Mesenchymal stem cell (in vitro differentiated cells and primary cell): ENCODE measurements around the gene APOLD1.
"Not testable (repeated sequence)": the region's sequence is repeated elsewhere in the genome, so short reads cannot be mapped to it uniquely, and the experiment has no call there.

ENCODE experiments used
- DNase-seq: peaks from one replicate; pipeline ENCODE4 v3.0.0-alpha.2; 2013
- H2AFZ ChIP-seq: one replicate; pipeline ENCODE4 v1.6.1; 2013; ENCODE audit warnings: low read depth, mild to moderate bottlenecking, control low read depth, inconsistent platforms, low read length, moderate library complexity
- H2AK5ac ChIP-seq: 2 replicates; pipeline ENCODE4 v1.6.1; 2013; ENCODE audit warnings: low read length, moderate library complexity, mild to moderate bottlenecking, inconsistent platforms; ENCODE audit not compliant: severe bottlenecking
- H2BK120ac ChIP-seq: one replicate; pipeline ENCODE4 v1.6.1; 2013; ENCODE audit warnings: low read depth, mild to moderate bottlenecking, inconsistent platforms, low read length, moderate library complexity
- H2BK12ac ChIP-seq, 2 experiments: one replicate each; pipeline ENCODE4 v1.6.1; 2013; ENCODE audit warnings: inconsistent platforms in 2 of 2, low read length in 2 of 2, mild to moderate bottlenecking in 2 of 2, moderate library complexity in 2 of 2, control low read depth in 1 of 2
- H2BK15ac ChIP-seq: one replicate; pipeline ENCODE4 v1.6.1; 2013; ENCODE audit warnings: mild to moderate bottlenecking, low read depth, inconsistent platforms; ENCODE audit not compliant: poor library complexity, severe bottlenecking
- H2BK5ac ChIP-seq: 2 replicates; pipeline ENCODE4 v1.6.1; 2013; ENCODE audit warnings: low read depth, mild to moderate bottlenecking, low read length, control low read depth, inconsistent platforms; ENCODE audit not compliant: poor library complexity, severe bottlenecking
- H3K14ac ChIP-seq, 2 experiments: one replicate each; pipeline ENCODE4 v1.6.1; 2013; ENCODE audit warnings: inconsistent platforms in 2 of 2, low read length in 2 of 2, control low read depth in 1 of 2, mild to moderate bottlenecking in 1 of 2, moderate library complexity in 1 of 2
- H3K18ac ChIP-seq, 2 experiments: one replicate each; pipeline ENCODE4 v1.6.1; 2013; ENCODE audit warnings: inconsistent platforms in 2 of 2, low read length in 2 of 2, control low read depth in 1 of 2, low read depth in 1 of 2, mild to moderate bottlenecking in 1 of 2
- H3K23ac ChIP-seq, 2 experiments: one replicate each; pipeline ENCODE4 v1.6.1; 2013; ENCODE audit warnings: inconsistent platforms in 2 of 2, low read length in 2 of 2, mild to moderate bottlenecking in 2 of 2, moderate library complexity in 2 of 2, control low read depth in 1 of 2
- H3K27ac ChIP-seq: 2 replicates; pipeline ENCODE4 v1.5.1; 2013; ENCODE audit warnings: mild to moderate bottlenecking, moderate library complexity, low read length, control low read depth, inconsistent platforms; ENCODE audit not compliant: poor library complexity, severe bottlenecking
- H3K27me3 ChIP-seq, 2 experiments: 2 replicates each; pipeline versions ENCODE4 v1.6.1 to v1.7.0; 2013; ENCODE audit warnings: low read length in 2 of 2, mild to moderate bottlenecking in 2 of 2, moderate library complexity in 2 of 2, control low read depth in 1 of 2, inconsistent platforms in 1 of 2; ENCODE audit not compliant: control insufficient read depth in 1 of 2, insufficient read depth in 1 of 2
- H3K36me3 ChIP-seq, 2 experiments: 2 replicates each; pipeline versions ENCODE4 v1.6.1 to v1.7.0; 2013; ENCODE audit warnings: low read length in 2 of 2, control low read depth in 1 of 2, inconsistent platforms in 1 of 2, low read depth in 1 of 2, mild to moderate bottlenecking in 1 of 2; ENCODE audit not compliant: insufficient read depth in 2 of 2, control insufficient read depth in 1 of 2
- H3K4ac ChIP-seq, 2 experiments: one replicate each; pipeline ENCODE4 v1.6.1; 2013; ENCODE audit warnings: inconsistent platforms in 2 of 2, low read length in 2 of 2, mild to moderate bottlenecking in 2 of 2, moderate library complexity in 2 of 2, control low read depth in 1 of 2, low read depth in 1 of 2
- H3K4me1 ChIP-seq: 2 replicates; pipeline ENCODE4 v1.6.1; 2013; ENCODE audit warnings: low read depth, low read length, control low read depth; ENCODE audit not compliant: control insufficient read depth, insufficient read depth
- H3K4me2 ChIP-seq: 2 replicates; pipeline ENCODE4 v1.6.1; 2013; ENCODE audit warnings: low read length, mild to moderate bottlenecking, inconsistent platforms; ENCODE audit not compliant: poor library complexity, severe bottlenecking
- H3K4me3 ChIP-seq, 2 experiments: 2 replicates each; pipeline versions ENCODE4 v1.5.1 to v1.7.0; 2013; ENCODE audit warnings: low read length in 2 of 2, mild to moderate bottlenecking in 2 of 2, control low read depth in 1 of 2, low read depth in 1 of 2; ENCODE audit not compliant: insufficient read depth in 1 of 2
- H3K79me1 ChIP-seq: replicated peaks from 2 replicates; pipeline ENCODE4 v1.6.1; 2013; ENCODE audit warnings: mild to moderate bottlenecking, control low read depth, low read length, inconsistent platforms; ENCODE audit not compliant: poor library complexity, severe bottlenecking
- H3K9ac ChIP-seq: 2 replicates; pipeline ENCODE4 v1.7.0; 2013; ENCODE audit warnings: mild to moderate bottlenecking, low read length, moderate library complexity
- H3K9me3 ChIP-seq: 2 replicates; pipeline ENCODE4 v1.7.0; 2013; ENCODE audit warnings: mild to moderate bottlenecking, low read length; ENCODE audit not compliant: control insufficient read depth
- H4K8ac ChIP-seq: one replicate; pipeline ENCODE4 v1.6.1; 2013; ENCODE audit warnings: inconsistent platforms, mild to moderate bottlenecking, low read length, moderate library complexity
- H4K91ac ChIP-seq: one replicate; pipeline ENCODE4 v1.6.1; 2013; ENCODE audit warnings: mild to moderate bottlenecking, low read length, inconsistent platforms
- WGBS: methylation state at CpG from one replicate; pipeline ENCODE4 v1.1.7; 2013; ENCODE audit warnings: mixed read lengths; 5-methylcytosine and 5-hydroxymethylcytosine counted together

The APOLD1 gene

DNA sequence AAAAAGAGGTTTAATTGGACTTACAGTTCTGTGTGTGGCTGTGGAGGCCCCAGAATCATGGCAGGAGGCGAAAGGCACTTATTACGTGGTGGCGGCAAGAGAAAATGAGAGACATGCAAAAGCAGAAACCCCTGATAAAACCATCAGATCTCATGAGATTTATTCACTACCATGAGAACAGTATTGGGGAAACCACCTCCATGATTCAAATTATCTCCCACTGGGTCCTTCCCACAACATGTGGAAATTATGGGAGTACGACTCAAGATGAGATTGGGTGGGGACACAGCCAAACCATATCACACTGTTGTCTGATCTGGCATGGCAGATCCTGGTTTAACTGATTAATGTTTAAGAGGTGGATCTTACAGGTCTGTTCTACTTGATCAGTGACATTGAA, 33.2 kb downstream of the APOLD1 start:
- peak overlapping the region in 1 of 2 experiments; percentile 15 for H3K4ac ChIP-seq
- H3K9ac ChIP-seq: peak overlapping the region; percentile 84
- no peak overlapping the region for H3K4me2 ChIP-seq
- H3K27ac ChIP-seq: peak overlapping the region; percentile 98
- H2BK120ac ChIP-seq: no peak overlapping the region
- H2AK5ac ChIP-seq: no peak overlapping the region
- H4K91ac ChIP-seq: no peak overlapping the region
- no peaks in the 10 kb centered on the region for H3K27me3 ChIP-seq
- peaks cover 7% of the 10 kb centered on the region for H3K4me1 ChIP-seq
- no peak for DNase-seq
- H4K8ac ChIP-seq: no peak overlapping the region
- H3K4me3 ChIP-seq: peak overlapping the region in 1 of 2 experiments; percentile 13
- H2AFZ ChIP-seq: no peak overlapping the region
- H3K23ac ChIP-seq: no peak overlapping the region
- no peak overlapping the region for H3K14ac ChIP-seq
- WGBS: 94% methylated on average over 2 of the region's 4 CpGs
- H3K9me3 ChIP-seq: no peaks in the 10 kb centered on the region
- H3K79me1 ChIP-seq: peaks cover 11% of the 10 kb centered on the region
- H2BK12ac ChIP-seq: peak overlapping the region in 1 of 2 experiments; percentile 26
- peaks cover under 1 to 60% of the 10 kb centered on the region in 2 experiments for H3K36me3 ChIP-seq
- peak overlapping the region in 1 of 2 experiments; percentile 59 for H3K18ac ChIP-seq
- no peak overlapping the region for H2BK5ac ChIP-seq
- no peak overlapping the region for H2BK15ac ChIP-seq

DNA sequence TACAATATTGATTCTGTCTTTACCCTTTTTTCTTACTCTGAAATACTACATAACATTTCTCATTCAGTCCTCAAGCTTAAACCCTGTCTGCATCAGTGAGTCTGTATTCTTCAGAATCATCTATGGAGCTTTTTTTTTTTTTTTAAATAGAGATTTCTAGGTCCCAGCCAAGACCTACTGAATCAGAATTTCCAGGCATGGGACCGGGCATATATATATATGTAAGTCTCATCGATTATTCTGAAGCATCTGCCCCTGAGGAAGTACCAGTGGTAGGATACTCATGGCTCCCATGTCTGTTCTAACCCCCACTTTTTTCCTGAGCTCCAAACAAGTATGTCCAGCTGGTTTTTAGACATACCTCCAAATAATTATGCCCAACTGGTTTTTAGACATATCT, 33.8 kb downstream of the APOLD1 start:
- H2BK12ac ChIP-seq: no peak overlapping the region

DNA sequence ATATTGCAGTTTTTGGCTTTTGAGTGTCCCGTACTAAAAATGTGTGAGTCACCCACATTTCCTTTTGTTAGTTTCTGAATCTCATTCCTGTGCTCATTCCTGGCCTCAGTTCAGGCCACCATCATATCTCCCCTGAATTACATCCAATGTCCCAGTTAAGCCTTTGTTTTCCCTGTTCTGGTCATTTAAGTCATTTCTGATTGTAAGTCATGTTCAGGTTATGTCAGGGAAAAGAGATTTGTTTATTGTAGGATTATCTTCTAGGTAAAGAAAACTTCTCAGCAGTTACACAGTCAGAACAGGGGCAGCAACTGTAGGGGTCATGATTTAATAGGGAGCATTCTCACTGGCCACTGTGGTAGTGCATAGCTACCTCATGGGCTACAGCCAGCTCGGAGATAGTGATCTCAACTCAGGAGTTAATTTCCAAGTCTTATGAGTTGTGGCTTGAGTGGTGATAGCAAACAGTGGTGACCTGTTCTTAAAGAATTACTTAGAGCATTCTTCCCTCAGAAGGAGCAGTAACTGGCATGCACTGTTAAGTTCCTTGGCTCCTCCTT, 34.4 kb downstream of the APOLD1 start:
- Histone ChIP-seq H3K4ac (no peak overlapping the region), H3K79me1 (peaks cover 14% of the 10 kb centered on the region), H3K4me2 (peak overlapping the region; percentile 28), H3K4me1 (peaks cover 4% of the 10 kb centered on the region), H3K4me3 (peak overlapping the region in 1 of 2 experiments; percentile 34), H2BK15ac (no peak overlapping the region), H3K36me3 (peaks cover 3 to 70% of the 10 kb centered on the region in 2 experiments), H3K27me3 (no peaks in the 10 kb centered on the region), H3K23ac (no peak overlapping the region), H2AFZ (no peak overlapping the region), H2BK12ac (no peak overlapping the region), H3K14ac (no peak overlapping the region), H3K27ac (peak overlapping the region; percentile 98), H4K91ac (no peak overlapping the region), H2AK5ac (no peak overlapping the region), H3K9ac (peak overlapping the region; percentile 84), H4K8ac (no peak overlapping the region), H2BK5ac (peak overlapping the region; percentile 77), H3K9me3 (no peaks in the 10 kb centered on the region), H2BK120ac (no peak overlapping the region), H3K18ac (no peak overlapping the region)
- DNase-seq: peak; percentile 90
- WGBS: 6% methylated on average over 2 of the region's 2 CpGs

More for the DNA sequence above, 33.8 kb downstream of the APOLD1 start:
- Histone ChIP-seq H3K23ac (no peak overlapping the region), H3K4me3 (peak overlapping the region in 1 of 2 experiments; percentile 16), H3K27me3 (no peaks in the 10 kb centered on the region), H2AFZ (no peak overlapping the region), H2AK5ac (peak overlapping the region; percentile 84), H3K4me2 (peak overlapping the region; percentile 20), H3K4me1 (peaks cover 7% of the 10 kb centered on the region), H2BK5ac (no peak overlapping the region), H3K9ac (peak overlapping the region; percentile 84), H3K9me3 (no peaks in the 10 kb centered on the region), H3K4ac (no peak overlapping the region), H3K14ac (no peak overlapping the region), H3K79me1 (peaks cover 14% of the 10 kb centered on the region), H3K27ac (peak overlapping the region; percentile 98), H4K8ac (no peak overlapping the region), H2BK15ac (no peak overlapping the region), H3K18ac (no peak overlapping the region), H3K36me3 (peaks cover 2 to 65% of the 10 kb centered on the region in 2 experiments), H2BK120ac (no peak overlapping the region), H4K91ac (no peak overlapping the region)
- no peak for DNase-seq
- 95% methylated on average over 2 of the region's 2 CpGs for WGBS

- peak overlapping the region in 1 of 2 experiments; percentile 5 for H2BK12ac ChIP-seq
- not testable (repeated sequence) for H4K91ac ChIP-seq, H3K23ac ChIP-seq
These were observed 34.9 kb downstream of the APOLD1 start for GRCh38 chr12:12820376-12820775.

More at GRCh38 chr12:12820376-12820775, 34.9 kb downstream of the APOLD1 start:
- Histone ChIP-seq H3K18ac (peak overlapping the region; percentile 1 to 43), H3K36me3 (peaks cover 6 to 71% of the 10 kb centered on the region in 2 experiments), H3K4me3 (peak overlapping the region in 1 of 2 experiments; percentile 34), H2BK120ac (peak overlapping the region; percentile 8), H3K9ac (peak overlapping the region; percentile 84), H3K79me1 (peaks cover 14% of the 10 kb centered on the region), H3K27ac (peak overlapping the region; percentile 98)
- H2AK5ac ChIP-seq, H3K4me2 ChIP-seq, H3K4me1 ChIP-seq, H4K8ac ChIP-seq, H2AFZ ChIP-seq, DNase-seq, H3K4ac ChIP-seq, H2BK15ac ChIP-seq, H2BK5ac ChIP-seq, H3K14ac ChIP-seq, H3K27me3 ChIP-seq, H3K9me3 ChIP-seq: not testable (repeated sequence)
- 94% methylated on average over 11 of the region's 11 CpGs for whole genome bisulfite sequencing
